ENCODE results near the gene SLC25A51.
"Not testable (repeated sequence)": the region's sequence is repeated elsewhere in the genome, so short reads cannot be mapped to it uniquely, and the experiment has no call there.

The SLC25A51 gene

DNA sequence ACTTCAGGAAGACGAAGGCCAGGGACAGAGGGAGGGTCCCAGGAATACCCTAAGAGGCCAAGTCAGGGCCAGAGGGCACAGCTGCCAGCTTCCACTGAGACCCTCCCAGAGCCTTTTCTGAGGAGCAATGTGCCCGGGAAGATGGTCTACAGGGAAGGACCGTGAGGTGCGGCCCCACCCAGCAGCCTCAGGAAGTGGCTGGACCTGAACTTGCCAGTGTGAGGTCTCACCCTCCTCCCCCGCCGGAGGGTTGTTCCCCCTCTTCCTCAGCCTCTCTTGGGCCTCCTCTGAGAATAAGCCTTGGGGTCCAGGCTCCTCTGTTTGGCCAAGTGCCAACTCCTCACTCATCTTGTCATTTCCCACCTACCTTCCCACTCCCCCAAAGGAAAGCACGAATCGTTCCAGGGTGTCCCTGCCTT is 13.4 kb upstream of the SLC25A51 start:
- no peak overlapping the region for H3K27ac Mint-ChIP-seq
- H3K27me3 Mint-ChIP-seq, result no peaks in the 10 kb centered on the region
- no peak for ATAC-seq
- DNase-seq, result no peak
- H3K4me3 Mint-ChIP-seq, result no peak overlapping the region
- no peaks in the 10 kb centered on the region for H3K4me1 Mint-ChIP-seq
- no peaks in the 10 kb centered on the region for H3K9me3 Mint-ChIP-seq

DNA sequence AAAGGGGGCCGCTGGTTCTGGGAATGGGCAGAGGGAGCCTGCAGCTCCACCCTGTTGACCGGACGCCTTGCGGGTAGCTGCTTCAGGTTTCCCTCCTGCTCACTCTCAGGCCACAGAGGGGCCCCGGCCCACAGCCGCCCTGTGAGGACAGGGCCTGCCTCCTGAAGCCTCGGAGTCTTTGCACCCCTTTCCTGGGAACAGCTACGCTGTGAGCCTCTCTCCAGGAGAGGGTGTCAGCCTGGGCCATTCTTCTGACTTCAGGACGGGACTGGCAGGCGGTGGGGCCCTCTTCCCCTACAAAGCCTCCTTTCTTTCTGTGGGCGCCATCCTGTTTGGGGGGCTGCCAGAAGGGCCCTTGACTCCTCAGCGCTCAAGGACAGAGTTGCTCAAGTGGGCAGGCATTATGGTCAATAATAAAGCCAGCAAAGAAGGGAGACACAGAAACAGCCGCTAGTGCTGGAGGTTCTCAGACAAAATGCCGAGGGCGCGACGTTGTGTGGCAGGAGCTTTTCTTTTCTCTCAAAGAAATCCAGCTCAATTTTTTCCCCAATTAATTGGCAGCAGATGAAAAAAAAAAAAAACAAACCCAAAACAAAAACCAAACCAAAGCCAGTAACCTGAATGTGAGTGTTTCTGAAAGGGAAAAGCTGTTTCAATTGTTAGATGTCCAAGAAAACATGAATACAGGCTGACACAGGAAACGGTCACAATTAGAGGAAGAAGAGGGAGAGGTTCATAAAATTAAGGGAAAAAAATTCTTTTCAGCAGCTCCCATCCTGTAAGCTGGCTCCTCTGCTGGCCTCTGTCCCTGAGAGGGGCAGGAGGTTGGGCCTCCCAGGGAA is 12.8 kb upstream of the SLC25A51 start:
- ATAC-seq, result no peak
- Mint-ChIP-seq H3K27ac (peak overlapping the region in 1 of 2 donors; percentile 29), H3K4me1 (no peaks in the 10 kb centered on the region), H3K9me3 (no peaks in the 10 kb centered on the region), H3K4me3 (no peak overlapping the region), H3K27me3 (no peaks in the 10 kb centered on the region)
- no peak for DNase-seq

DNA sequence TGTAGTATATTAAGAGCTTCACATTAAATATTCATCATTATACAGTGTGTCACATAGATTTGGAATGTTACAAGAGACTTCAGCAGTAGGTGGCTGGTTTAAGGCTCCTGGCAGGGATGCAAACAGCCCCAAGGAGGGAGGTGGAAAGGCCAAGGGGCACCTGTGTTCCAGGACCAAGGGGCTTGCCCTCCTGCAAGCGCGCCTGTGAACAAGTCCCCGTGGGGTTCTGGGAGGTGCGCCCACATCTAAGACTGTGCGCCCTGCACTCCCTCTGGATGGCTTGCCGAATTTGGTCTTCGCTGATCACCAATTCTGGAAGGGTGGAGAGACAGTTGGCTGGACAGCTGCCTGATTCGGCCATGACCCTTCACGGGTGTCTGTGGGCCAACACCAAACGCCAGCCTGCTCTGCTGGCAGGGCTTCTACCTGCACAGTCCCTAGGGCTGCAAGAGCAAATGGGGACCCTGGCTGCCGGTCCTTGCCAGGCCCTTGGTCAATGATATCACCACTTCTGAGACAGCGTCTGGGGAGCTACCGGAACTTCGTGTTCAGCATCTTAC is 12.1 kb upstream of the SLC25A51 start:
- Mint-ChIP-seq H3K9me3 (no peaks in the 10 kb centered on the region), H3K27ac (peak overlapping the region in 1 of 2 donors; percentile 70), H3K4me1 (no peaks in the 10 kb centered on the region), H3K4me3 (no peak overlapping the region), H3K27me3 (no peaks in the 10 kb centered on the region)
- ATAC-seq (no peak), DNase-seq (no peak)

DNA sequence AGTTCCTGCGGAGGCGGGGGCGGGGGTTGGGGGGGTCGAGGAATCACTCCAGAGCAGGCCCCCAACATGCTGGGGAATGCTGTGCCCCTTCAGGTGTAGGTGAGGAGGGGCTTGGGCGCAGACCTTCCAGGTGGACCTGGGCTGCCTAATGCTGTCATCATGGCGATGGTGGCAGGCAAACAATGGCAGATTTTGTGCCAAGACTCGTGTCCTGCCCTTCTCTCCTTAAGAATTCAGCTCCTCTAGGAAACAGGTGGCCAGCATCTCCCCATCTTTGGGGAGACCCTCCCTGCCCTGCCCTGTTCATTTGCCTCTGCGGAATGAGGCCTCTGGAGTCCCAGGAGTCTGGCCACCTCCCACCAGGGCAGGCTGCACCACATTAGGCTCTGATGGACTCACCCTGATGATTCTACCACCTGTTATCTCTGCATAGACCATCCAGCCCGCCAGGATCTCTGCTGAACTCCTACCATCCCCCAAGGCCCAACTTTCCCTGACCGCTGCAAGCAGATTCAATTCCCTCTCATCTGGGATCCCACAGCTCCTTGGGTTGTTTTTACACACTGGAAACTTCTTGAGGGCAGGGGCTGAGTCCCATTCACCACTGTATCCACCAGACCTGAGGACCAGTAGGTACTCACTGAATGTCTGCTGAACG is 10.9 kb upstream of the SLC25A51 start:
- Mint-ChIP-seq H3K9me3 (no peaks in the 10 kb centered on the region), H3K4me3 (no peak overlapping the region), H3K4me1 (no peaks in the 10 kb centered on the region), H3K27me3 (no peaks in the 10 kb centered on the region), H3K27ac (peak overlapping the region; percentile 23 to 77)
- ATAC-seq, result no peak
- DNase-seq, result no peak

DNA sequence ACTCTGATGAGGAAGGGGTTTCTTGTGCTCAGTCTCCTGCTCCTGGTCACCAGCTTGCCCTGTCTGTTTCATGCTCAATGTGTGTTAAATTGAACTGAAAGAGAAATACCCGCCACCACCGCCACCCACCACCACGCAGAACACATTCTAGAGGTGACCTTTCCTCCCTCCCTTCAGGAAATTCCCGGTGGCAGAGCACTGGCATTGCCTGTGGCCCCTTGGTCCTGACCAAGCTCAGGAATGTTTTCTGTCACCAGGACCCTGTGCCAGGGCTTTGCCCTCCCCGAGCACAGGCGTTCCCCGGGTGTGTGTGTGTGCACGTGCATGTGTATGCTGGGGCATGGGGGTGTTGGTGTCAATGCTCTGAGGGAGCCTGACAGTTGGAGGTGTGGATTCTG is 10.2 kb upstream of the SLC25A51 start:
- no peaks in the 10 kb centered on the region for H3K27me3 Mint-ChIP-seq
- DNase-seq (no peak), ATAC-seq (no peak)
- no peaks in the 10 kb centered on the region for H3K4me1 Mint-ChIP-seq
- H3K4me3 Mint-ChIP-seq, result no peak overlapping the region
- H3K9me3 Mint-ChIP-seq, result no peaks in the 10 kb centered on the region
- H3K27ac Mint-ChIP-seq, result peak overlapping the region in 1 of 2 donors; percentile 27

DNA sequence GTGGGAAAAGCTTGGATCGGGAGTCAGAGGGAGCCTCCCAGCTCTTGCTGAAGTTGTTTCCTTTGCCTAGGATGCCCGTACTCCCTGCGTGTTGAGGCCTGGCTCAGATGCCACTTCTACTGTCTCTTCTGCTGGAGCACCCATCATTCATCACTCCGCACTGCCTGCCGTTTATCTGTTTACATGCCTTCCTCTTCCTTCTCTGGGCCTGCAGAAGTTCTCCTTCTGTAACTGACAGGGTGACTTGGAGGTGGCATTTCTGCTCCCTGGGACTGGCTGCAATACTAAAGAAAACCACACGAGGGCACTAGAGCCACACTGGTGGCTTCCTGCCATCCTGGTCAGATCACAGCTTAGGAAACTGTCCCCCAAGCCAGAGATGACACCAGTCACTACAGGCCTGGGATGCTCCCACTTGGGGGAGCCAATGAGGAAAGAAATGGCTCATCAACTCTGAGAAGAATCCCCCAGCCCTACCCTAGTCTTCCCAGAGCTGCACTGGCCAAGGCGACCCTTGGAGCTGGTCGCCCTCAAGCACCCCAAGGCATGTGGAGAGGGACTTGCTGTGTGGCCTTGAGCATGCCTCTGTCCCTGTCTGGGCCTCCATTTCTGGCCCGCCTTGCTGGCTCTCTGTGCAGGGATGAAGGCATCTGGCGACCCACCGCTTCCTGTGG is 9.7 kb upstream of the SLC25A51 start:
- peak; percentile 77 to 79 for DNase-seq
- H3K4me3 Mint-ChIP-seq, result no peak overlapping the region
- H3K27me3 Mint-ChIP-seq, result no peaks in the 10 kb centered on the region
- H3K9me3 Mint-ChIP-seq, result no peaks in the 10 kb centered on the region
- peak; percentile 84 for ATAC-seq
- no peaks in the 10 kb centered on the region for H3K4me1 Mint-ChIP-seq
- no peak overlapping the region for H3K27ac Mint-ChIP-seq

DNA sequence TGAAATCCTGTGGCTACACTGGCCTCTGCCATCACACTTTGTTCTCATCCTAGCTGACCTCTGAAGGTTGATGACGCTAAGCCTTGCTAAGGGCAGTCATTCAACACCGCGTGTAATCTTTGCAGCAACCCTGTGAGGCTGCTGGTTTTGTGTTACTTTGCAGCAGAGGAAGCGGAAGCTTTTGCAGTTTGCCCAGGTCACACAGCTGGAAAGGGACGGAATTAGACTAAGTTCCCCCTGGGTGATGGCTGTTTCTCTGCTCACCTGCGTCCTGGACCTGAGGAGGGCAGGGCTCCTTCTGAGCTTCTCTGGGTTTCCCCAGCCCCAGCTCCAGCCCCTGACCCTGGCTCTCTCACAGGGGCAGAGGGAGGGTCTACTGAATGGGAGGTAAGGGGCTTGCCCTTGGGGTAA is 7.3 kb upstream of the SLC25A51 start:
- no peaks in the 10 kb centered on the region for H3K9me3 Mint-ChIP-seq
- H3K27me3 Mint-ChIP-seq, result no peaks in the 10 kb centered on the region
- no peak overlapping the region for H3K27ac Mint-ChIP-seq
- ATAC-seq (no peak), DNase-seq (no peak)
- no peaks in the 10 kb centered on the region for H3K4me1 Mint-ChIP-seq
- no peak overlapping the region for H3K4me3 Mint-ChIP-seq

DNA sequence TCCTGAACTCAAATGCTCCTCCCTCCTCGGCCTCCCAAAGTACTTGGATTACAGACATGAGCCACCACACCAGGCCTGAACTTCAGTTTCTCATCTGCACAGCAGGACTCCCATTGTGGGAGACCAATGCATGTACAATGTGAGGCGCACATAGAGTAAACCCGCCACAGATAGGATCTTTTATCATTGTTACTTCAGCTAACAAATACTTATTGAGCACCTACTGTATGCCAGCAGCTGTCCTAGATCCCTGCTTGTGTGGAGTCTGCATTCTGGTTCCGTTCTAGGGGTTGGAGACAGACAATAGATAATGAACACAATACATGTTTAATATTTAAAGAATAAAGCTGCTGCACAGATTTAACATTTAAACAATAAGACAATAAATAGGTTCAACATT is 6.3 kb upstream of the SLC25A51 start:
- no peak overlapping the region for H3K27ac Mint-ChIP-seq
- H3K9me3 Mint-ChIP-seq, result no peaks in the 10 kb centered on the region
- no peak overlapping the region for H3K4me3 Mint-ChIP-seq
- H3K4me1 Mint-ChIP-seq, result peaks cover under 1% of the 10 kb centered on the region
- ATAC-seq (no peak), DNase-seq (no peak)
- H3K27me3 Mint-ChIP-seq, result no peaks in the 10 kb centered on the region

DNA sequence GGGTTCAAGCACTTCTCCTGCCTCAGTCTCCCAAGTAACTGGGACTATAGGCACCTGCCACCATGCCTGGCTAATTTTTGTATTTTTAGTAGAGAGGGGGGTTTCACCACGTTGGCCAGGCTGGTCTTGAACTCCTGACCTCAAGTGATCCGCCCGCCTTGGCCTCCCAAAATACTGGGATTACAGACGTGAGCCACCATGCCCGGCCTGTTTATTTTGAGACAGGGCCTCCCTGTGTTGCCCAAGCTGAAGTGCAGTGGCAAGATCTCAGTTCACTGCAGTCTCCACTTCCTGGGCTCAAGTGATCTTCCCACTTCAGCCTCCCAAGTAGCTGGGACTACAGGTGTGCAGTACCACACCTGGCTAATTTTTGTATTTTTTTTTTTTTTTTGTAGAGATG is 5.9 kb upstream of the SLC25A51 start:
- not testable (repeated sequence) for H3K4me3 Mint-ChIP-seq, DNase-seq, H3K4me1 Mint-ChIP-seq, ATAC-seq, H3K27me3 Mint-ChIP-seq, H3K9me3 Mint-ChIP-seq, H3K27ac Mint-ChIP-seq

DNA sequence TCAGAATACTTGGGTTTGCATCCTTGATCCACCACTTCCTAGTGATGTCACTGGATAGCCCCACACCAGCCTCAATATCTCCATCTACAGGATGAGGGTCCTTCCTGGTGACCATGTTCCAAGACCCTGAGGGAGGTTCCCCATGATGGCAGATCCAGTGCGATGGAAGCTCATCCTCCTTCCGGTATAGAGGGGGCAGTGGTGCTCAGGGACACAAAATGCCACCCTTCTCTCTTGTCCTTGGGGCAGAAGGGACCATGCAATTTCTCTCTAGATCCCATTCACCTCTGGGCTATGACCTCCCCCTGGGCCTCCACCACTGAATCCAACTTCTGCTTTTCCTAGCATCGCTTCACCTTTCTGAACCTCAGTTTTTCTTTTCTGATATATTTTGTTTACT is 5.4 kb upstream of the SLC25A51 start:
- Mint-ChIP-seq H3K27ac (no peak overlapping the region), H3K4me1 (peaks cover 10% of the 10 kb centered on the region), H3K27me3 (no peaks in the 10 kb centered on the region), H3K9me3 (no peaks in the 10 kb centered on the region), H3K4me3 (no peak overlapping the region)
- ATAC-seq (no peak), DNase-seq (no peak)

DNA sequence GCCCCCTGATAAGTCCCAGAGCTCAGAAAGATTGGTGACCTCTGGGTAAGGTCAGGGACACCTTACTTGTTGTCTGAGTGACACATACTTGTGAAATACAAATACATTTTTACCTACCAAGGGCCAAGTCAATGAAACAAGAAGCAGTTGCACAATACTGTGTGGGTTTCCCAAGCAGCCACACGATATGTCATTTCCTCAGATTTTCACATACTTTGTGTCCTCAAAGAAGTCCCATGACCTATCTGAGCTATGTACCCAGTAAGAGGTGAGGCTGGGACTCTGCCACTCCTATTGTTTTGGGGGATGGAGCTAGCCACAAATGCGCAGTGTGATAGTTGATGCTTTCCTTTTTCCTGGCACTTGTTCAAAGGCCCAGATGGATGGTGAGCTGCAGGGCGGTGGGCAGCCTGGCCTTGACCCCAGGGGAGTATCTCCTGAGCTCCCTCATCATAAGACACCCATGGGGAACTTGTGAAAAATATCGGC is 4.8 kb upstream of the SLC25A51 start:
- no peaks in the 10 kb centered on the region for H3K9me3 Mint-ChIP-seq

DNA sequence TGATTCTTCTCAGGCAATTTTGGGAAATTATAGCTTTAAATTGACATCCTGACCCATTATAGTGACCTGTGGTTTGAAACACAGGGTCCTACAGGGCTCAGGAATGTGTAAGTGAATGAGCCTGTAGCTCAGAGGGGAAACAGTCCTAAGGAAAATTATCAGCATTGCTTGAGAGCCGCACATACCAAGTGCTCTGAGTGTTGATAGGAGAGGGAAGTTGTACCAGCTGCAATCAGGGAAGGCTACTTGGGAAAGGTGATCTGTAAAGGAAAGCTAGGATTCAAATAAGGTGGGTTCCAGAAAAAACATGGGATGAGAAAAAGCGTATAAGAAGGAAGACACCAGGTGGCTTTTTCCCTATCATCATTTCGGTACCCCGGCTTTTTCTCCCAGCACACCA is 4.4 kb upstream of the SLC25A51 start:
- ATAC-seq (no peak), DNase-seq (no peak)
- Mint-ChIP-seq H3K4me1 (peaks cover 12% of the 10 kb centered on the region), H3K4me3 (no peak overlapping the region), H3K27ac (no peak overlapping the region), H3K9me3 (no peaks in the 10 kb centered on the region), H3K27me3 (no peaks in the 10 kb centered on the region)

More for the DNA sequence above, 4.8 kb upstream of the SLC25A51 start:
- Mint-ChIP-seq H3K27me3 (no peaks in the 10 kb centered on the region), H3K4me3 (no peak overlapping the region), H3K4me1 (peaks cover 12% of the 10 kb centered on the region), H3K27ac (no peak overlapping the region)
- DNase-seq, result no peak
- ATAC-seq, result no peak

DNA sequence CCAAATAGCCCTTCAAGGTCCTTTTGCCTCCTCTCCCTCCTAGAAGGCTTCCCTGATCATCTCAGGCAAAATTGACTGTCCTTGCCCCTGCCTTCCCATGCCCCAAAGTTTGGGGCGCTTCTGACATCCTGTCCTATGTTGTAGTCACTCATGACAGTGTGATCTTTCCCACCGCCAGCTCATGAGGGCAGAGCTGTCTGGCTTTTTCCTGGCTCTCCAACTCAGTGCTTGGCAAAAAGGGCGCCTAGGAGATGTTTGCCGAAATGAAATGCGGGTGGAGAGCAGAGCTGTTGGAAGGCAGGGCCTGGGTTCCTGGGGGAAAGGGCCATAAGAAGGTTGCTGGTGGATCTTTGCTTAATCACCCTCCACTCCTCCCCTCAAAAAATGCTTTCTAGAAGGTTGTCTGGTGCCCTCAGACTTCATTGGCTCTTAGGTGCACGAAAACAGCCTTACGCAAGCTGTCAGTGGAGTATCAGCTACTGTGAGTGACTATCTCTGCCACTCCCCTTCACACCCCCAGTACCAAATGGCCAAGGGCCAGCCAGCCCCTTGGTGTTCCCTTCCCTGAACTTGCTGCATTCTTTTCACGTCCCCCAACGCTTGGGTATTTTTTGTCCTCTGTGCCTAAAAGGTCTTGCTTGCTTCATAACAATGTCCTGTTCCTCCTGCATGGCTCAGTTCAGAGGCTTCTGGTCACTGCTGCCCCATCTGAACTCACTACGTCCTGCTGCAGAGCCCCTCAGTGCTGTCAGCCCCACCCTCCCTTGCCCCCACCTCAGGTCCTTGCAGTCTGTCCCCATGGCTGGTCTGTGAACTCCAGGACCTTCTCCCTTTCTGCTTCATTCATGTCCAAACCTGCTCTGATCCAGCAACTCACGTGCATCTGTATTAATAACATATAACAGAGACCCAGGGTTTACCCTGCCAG is 2.6 kb upstream of the SLC25A51 start:
- H3K27ac Mint-ChIP-seq, result no peak overlapping the region
- H3K27me3 Mint-ChIP-seq, result no peaks in the 10 kb centered on the region
- DNase-seq (no peak), ATAC-seq (no peak)
- no peaks in the 10 kb centered on the region for H3K9me3 Mint-ChIP-seq
- H3K4me1 Mint-ChIP-seq, result peaks cover 19% of the 10 kb centered on the region
- H3K4me3 Mint-ChIP-seq, result peak overlapping the region; percentile 5 to 29

DNA sequence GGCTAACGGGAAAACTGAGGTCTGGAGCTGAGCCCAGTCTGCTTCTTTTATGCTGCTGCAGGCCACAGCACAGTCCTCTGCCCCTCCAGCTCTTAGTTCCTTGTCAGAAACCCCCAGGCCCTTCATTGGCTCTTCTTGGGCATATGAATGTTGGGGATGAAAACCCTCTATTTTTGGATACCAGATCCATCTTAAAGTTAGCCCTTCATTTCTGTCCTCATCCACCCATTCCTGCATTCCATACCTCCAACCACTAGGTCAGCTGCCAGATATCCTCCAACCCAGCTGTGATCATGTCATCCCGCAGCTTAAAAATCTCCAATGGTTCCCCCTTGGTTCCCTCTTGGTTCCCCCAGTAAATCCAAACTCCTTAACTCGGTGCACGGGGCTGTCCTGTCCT is 1.8 kb upstream of the SLC25A51 start:
- no peak for DNase-seq
- Mint-ChIP-seq H3K4me3 (peak overlapping the region; percentile 5 to 29), H3K4me1 (peaks cover 19% of the 10 kb centered on the region), H3K9me3 (no peaks in the 10 kb centered on the region), H3K27ac (no peak overlapping the region), H3K27me3 (no peaks in the 10 kb centered on the region)
- ATAC-seq, result no peak

DNA sequence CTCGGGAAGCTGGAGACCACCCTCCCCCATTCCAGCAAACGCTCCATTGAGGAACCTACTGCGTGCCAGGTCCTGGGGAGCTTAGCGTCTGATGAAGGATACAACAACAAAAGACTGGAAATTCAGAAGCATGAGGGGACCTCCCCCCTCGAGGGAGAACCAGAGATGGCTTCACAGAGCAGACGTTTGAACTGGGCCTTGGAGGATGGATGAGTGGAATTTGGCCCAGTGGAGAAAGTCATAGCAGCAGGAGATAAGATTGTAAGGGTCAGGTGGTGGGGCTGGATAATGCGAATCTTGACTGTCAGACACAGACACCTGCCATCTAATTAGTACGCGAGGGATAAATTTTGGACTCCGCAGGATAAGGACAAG is 1.2 kb upstream of the SLC25A51 start:
- Mint-ChIP-seq H3K27me3 (no peaks in the 10 kb centered on the region), H3K9me3 (no peaks in the 10 kb centered on the region), H3K4me3 (peak overlapping the region; percentile 14 to 92), H3K27ac (peak overlapping the region in 1 of 2 donors; percentile 11), H3K4me1 (peaks cover 19% of the 10 kb centered on the region)
- ATAC-seq (no peak), DNase-seq (no peak)

Measured in stimulated activated naive CD8-positive, alpha-beta T cell treated with anti-CD3 and anti-CD28 coated beads, Interleukin-15, amount 100 ng/mL, for 72 hours (primary cell).